Measurements from ENCODE around the gene C22orf39.

Gene C22orf39

DNA sequence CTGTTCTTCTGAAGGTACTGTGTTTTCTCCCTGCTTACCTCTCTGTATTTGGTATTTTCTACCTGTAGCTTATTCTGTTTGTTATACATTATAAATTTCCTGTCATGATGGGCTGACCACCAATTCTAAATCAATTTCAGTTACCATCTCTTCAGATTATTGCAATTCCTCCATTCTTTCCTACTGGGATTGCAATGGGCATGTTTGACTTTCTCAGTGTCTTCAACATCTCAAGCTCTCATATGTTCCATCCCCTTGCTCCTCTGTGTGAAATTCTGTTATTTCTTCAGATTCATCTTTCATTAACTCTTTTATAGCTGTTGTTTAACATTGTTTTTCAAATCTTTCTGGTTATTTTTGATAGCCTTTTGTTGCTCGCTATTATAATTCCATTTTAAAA lies 15.5 kb upstream of the C22orf39 start:
- H3K36me3 ChIP-seq: peaks cover 88 to 100% (median 95%) of the 10 kb centered on the region in 11 experiments
- no peaks in the 10 kb centered on the region for H3K9me3 ChIP-seq (replicated peaks in 1 of 11)
- no peak overlapping the region for H3K27ac ChIP-seq
- H3K4me3 ChIP-seq: no peak overlapping the region
- H3K4me1 ChIP-seq: peaks cover 0 to 22% (median 16%) of the 10 kb centered on the region in 10 experiments; a peak in 14 of 20 replicates
- no peak overlapping the region for H3K4me2 ChIP-seq
- TF ChIP-seq Cebpa-rat (IDR thresholded peaks at IDR 0.05): no peak
- peaks cover 0 to 32% (median 20%) of the 10 kb centered on the region in 11 experiments; a peak in 14 of 22 replicates for H4K20me1 ChIP-seq
- no peak overlapping the region for H3K9ac ChIP-seq
- H3K27me3 ChIP-seq: no peaks in the 10 kb centered on the region

GRCh38 chr22:19461506-19461905 lies 14.0 kb upstream of the C22orf39 start:
- Histone ChIP-seq H3K4me2 (no peak overlapping the region), H3K4me1 (peaks cover 0 to 22% (median 16%) of the 10 kb centered on the region in 10 experiments; a peak in 15 of 20 replicates), H3K27ac (no peak overlapping the region), H4K20me1 (peaks cover 0 to 22% (median 13%) of the 10 kb centered on the region in 11 experiments; a peak in 12 of 22 replicates), H3K9me3 (replicated peaks in 1 of 11) (no peaks in the 10 kb centered on the region), H3K9ac (no peak overlapping the region), H3K36me3 (peaks cover 88 to 100% (median 95%) of the 10 kb centered on the region in 11 experiments), H3K27me3 (no peaks in the 10 kb centered on the region), H3K4me3 (no peak overlapping the region)
- no peak for TF ChIP-seq Cebpa-rat (IDR thresholded peaks at IDR 0.05)

GRCh38 chr22:19460036-19460435 lies 12.5 kb upstream of the C22orf39 start:
- Histone ChIP-seq H3K4me1 (peaks cover 0 to 21% (median 16%) of the 10 kb centered on the region in 10 experiments; a peak in 17 of 20 replicates), H4K20me1 (peaks cover 0 to 28% (median 9%) of the 10 kb centered on the region in 11 experiments; a peak in 9 of 22 replicates), H3K9me3 (replicated peaks in 1 of 11) (no peaks in the 10 kb centered on the region), H3K27me3 (no peaks in the 10 kb centered on the region), H3K9ac (no peak overlapping the region), H3K36me3 (peaks cover 88 to 100% (median 95%) of the 10 kb centered on the region in 11 experiments), H3K4me2 (no peak overlapping the region), H3K4me3 (no peak overlapping the region), H3K27ac (no peak overlapping the region)
- no peak for TF ChIP-seq Cebpa-rat (IDR thresholded peaks at IDR 0.05)

- no peak overlapping the region for H3K4me3 ChIP-seq
- TF ChIP-seq Cebpa-rat (IDR thresholded peaks at IDR 0.05): no peak
- peaks cover 0 to 13% (median 0%) of the 10 kb centered on the region in 10 experiments; a peak in 6 of 20 replicates for H3K4me1 ChIP-seq
- H3K27ac ChIP-seq: no peak overlapping the region
- no peaks in the 10 kb centered on the region for H3K9me3 ChIP-seq (replicated peaks in 1 of 11)
- peaks cover 0 to 28% (median 0%) of the 10 kb centered on the region in 11 experiments; a peak in 3 of 22 replicates for H4K20me1 ChIP-seq
- H3K27me3 ChIP-seq: no peaks in the 10 kb centered on the region
- H3K36me3 ChIP-seq: peaks cover 91 to 100% (median 96%) of the 10 kb centered on the region in 11 experiments
- H3K9ac ChIP-seq: 0 out of 22 replicates have a peak overlapping the region, but pooled peaks of 1 of the 11 experiments have one; percentile 42
- no peak overlapping the region for H3K4me2 ChIP-seq
Measured at GRCh38 chr22:19457828-19458428, 10.4 kb upstream of the C22orf39 start.

- H3K9ac ChIP-seq: no peak overlapping the region
- peaks cover 94 to 100% (median 98%) of the 10 kb centered on the region in 11 experiments for H3K36me3 ChIP-seq
- no peak overlapping the region for H3K27ac ChIP-seq
- peaks cover 0 to 33% (median 0%) of the 10 kb centered on the region in 11 experiments; a peak in 4 of 22 replicates for H4K20me1 ChIP-seq
- H3K9me3 ChIP-seq (replicated peaks in 1 of 11): no peaks in the 10 kb centered on the region
- no peak for TF ChIP-seq Cebpa-rat (IDR thresholded peaks at IDR 0.05)
- no peak overlapping the region for H3K4me3 ChIP-seq
- no peak overlapping the region for H3K4me2 ChIP-seq
- peaks cover 0 to 13% (median 0%) of the 10 kb centered on the region in 10 experiments; a peak in 6 of 20 replicates for H3K4me1 ChIP-seq
- no peaks in the 10 kb centered on the region for H3K27me3 ChIP-seq
Measured at GRCh38 chr22:19456541-19456940, 9.0 kb upstream of the C22orf39 start.

- Histone ChIP-seq H3K9ac (no peak overlapping the region), H3K4me1 (peaks cover 0 to 13% (median 0%) of the 10 kb centered on the region in 10 experiments; a peak in 6 of 20 replicates), H3K4me3 (no peak overlapping the region), H3K27ac (no peak overlapping the region), H3K27me3 (no peaks in the 10 kb centered on the region), H3K36me3 (peaks cover 94 to 100% (median 99%) of the 10 kb centered on the region in 11 experiments), H3K4me2 (peak overlapping the region in 1 of 11 experiments; percentile 17; a peak in 1 of 22 replicates), H3K9me3 (replicated peaks in 1 of 11) (no peaks in the 10 kb centered on the region), H4K20me1 (peaks cover 0 to 35% (median 0%) of the 10 kb centered on the region in 11 experiments; a peak in 4 of 22 replicates)
- no peak for TF ChIP-seq Cebpa-rat (IDR thresholded peaks at IDR 0.05)
Measured at GRCh38 chr22:19455585-19456370, 8.3 kb upstream of the C22orf39 start.

DNA sequence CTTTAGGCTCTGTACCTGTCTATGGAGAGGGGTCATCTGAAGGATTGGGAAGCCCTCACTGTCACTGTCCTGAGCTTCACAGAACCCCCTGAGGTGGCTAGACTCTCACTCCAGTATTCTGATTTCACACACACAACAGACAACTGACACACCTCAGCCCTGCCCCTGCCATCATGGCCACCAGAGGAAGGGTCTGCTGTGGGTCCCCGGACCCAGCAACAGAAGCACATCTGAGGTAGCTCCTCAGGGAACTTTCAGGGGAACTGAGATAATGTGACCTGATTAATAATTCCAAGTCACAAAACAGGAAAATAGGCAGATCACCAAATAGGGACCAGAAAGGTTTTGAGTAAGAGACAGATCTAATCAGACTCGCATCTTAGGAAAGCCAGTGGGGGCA lies 7.5 kb upstream of the C22orf39 start:
- Histone ChIP-seq H3K9me3 (replicated peaks in 1 of 11) (no peaks in the 10 kb centered on the region), H3K36me3 (peaks cover 92 to 100% (median 98%) of the 10 kb centered on the region in 11 experiments), H3K4me2 (no peak overlapping the region), H3K9ac (no peak overlapping the region), H3K4me1 (peaks cover 0 to 13% (median 0%) of the 10 kb centered on the region in 10 experiments; a peak in 6 of 20 replicates), H4K20me1 (peaks cover 0 to 35% (median 0%) of the 10 kb centered on the region in 11 experiments; a peak in 4 of 22 replicates), H3K4me3 (no peak overlapping the region), H3K27me3 (no peaks in the 10 kb centered on the region), H3K27ac (no peak overlapping the region)
- TF ChIP-seq Cebpa-rat (IDR thresholded peaks at IDR 0.05): no peak

DNA sequence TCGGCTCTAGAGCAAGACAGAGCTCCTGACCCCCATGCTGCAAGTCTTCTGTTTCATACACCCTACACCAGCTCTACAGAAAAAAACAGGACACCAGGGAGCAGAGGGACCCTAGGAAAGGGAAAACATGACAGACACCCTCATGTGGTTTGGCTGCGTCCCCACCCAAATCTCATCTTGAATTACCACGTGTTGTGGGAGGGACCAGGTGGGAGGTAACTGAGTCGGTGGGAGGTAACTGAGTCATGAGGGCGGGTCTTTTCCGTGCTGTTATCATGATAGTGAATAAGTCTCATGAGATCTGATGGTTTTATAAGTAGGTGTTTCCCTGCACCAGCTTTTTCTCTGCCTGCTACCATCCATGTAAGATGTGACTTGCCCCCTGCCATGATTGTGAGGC lies 6.6 kb upstream of the C22orf39 start:
- Histone ChIP-seq H3K36me3 (peaks cover 84 to 100% (median 97%) of the 10 kb centered on the region in 11 experiments), H3K4me2 (no peak overlapping the region), H3K9me3 (replicated peaks in 1 of 11) (no peaks in the 10 kb centered on the region), H3K27me3 (no peaks in the 10 kb centered on the region), H4K20me1 (peaks cover 0 to 35% (median 0%) of the 10 kb centered on the region in 11 experiments; a peak in 4 of 22 replicates), H3K4me3 (no peak overlapping the region), H3K4me1 (peaks cover 0 to 16% (median 4%) of the 10 kb centered on the region in 10 experiments; a peak in 16 of 20 replicates), H3K9ac (no peak overlapping the region), H3K27ac (no peak overlapping the region)
- TF ChIP-seq Cebpa-rat (IDR thresholded peaks at IDR 0.05): no peak

DNA sequence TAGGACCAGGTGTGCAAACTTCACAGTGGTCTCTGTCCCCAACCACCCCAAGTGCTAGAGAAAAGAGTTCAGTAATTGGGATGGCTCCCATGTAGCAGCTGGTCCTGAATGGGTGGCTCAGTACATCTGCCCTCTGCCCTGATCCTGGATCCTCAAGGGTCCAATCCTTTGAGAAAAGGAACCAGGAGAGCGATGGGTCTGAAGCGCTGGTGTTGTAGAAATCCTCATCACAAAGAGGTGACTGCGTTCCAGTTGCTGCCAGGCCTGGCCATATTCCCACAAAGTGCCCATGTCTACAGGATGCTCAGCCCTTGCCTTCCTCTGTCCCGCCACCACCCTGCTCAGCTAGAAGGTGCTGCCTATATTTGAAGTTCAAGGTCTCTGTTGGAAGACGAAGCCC lies 6.2 kb upstream of the C22orf39 start:
- Histone ChIP-seq H3K27ac (no peak overlapping the region), H3K27me3 (no peaks in the 10 kb centered on the region), H3K4me1 (peaks cover 3 to 20% (median 9%) of the 10 kb centered on the region in 10 experiments; a peak in 19 of 20 replicates), H3K9me3 (replicated peaks in 1 of 11) (no peaks in the 10 kb centered on the region), H3K36me3 (peaks cover 84 to 100% (median 95%) of the 10 kb centered on the region in 11 experiments), H3K4me2 (no peak overlapping the region), H3K4me3 (no peak overlapping the region), H3K9ac (no peak overlapping the region), H4K20me1 (peaks cover 0 to 35% (median 0%) of the 10 kb centered on the region in 11 experiments; a peak in 4 of 22 replicates)
- TF ChIP-seq Cebpa-rat (IDR thresholded peaks at IDR 0.05): no peak

Data from BLaER1 treated with 17β-estradiol and CSF1 and Interleukin-3, amounts not matched to agents 10 nM and 100 nM (cell line).